RPMI7951 (cell line): ENCODE data around the gene MYOD1. TPM values are rescaled to one million over a fixed set of nuclear protein-coding genes. Genes with fewer than 3 reads are reported as not detected.

Experiments used
- DNase-seq: peaks from one replicate; pipeline ENCODE4 v3.0.0-alpha.2; 2012; ENCODE audit warnings: low read depth
- total RNA-seq: library from RNA; depleted of rRNA; stranded (reverse); fragments of >200 nt; shearing (Covaris generic); gene quantifications from 2 replicates; pipeline ENCODE4 v1.2.3, GENCODE V29; 2014; rRNA removed

Gene MYOD1
- total RNA-seq, 1 experiment from 2014 or later, result 0.72 TPM

DNA sequence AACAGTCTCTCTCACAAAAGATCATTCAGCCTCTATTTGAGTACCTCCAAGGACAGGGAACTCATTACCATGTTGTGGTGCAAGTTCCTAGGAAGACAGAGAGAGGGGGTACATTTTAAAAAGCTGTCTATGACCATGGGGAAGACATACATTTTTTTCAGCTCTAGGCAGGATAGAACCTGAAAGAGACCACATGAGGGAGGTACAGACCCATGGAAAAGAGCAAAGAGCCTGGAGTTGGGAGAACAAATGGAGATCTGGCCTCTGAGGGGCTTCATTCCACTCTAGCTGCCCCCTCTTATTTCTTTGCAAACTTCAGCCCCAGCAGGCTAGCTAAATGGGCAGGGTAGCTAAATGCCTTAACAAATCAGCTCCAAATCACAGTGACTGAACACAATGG, 51.5 kb downstream of the MYOD1 start:
- no peak for DNase-seq

DNA sequence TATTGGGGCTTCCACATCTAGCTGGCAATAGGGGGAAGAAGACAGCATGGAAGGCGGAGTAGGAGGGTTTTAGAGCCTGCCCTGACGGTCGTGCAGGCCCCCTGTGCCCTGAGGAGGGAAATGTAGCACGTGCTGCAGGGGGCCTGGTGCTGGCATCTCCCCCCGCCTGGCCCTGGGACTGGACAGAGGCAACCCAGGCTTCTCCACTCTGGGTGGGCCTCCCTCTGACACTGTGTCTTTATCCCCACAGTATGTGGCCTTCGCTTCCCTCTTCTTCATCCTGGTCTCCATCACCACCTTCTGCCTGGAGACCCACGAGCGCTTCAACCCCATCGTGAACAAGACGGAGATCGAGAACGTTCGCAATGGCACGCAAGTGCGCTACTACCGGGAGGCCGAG, 52.0 kb downstream of the MYOD1 start:
- no peak for DNase-seq

Other genes starting within 250 kb of the MYOD1 start
- not detected in 2 replicates for gene ABCC8, start 242.7 kb upstream of the MYOD1 start, total RNA-seq
- not detected in 2 replicates for gene USH1C, start 175.2 kb upstream of the MYOD1 start, total RNA-seq
- not detected in 2 replicates for gene OTOG, start 172.3 kb upstream of the MYOD1 start, total RNA-seq
- not detected in 2 replicates for gene KCNC1, start 15.2 kb downstream of the MYOD1 start, total RNA-seq